ENCODE measurements around the gene NOVA2. TPM values are rescaled to one million over a fixed set of nuclear protein-coding genes. Genes with fewer than 3 reads are reported as not detected.

The NOVA2 gene
- total RNA-seq, 1 experiment from 2014 or later, result 11.3 TPM

DNA sequence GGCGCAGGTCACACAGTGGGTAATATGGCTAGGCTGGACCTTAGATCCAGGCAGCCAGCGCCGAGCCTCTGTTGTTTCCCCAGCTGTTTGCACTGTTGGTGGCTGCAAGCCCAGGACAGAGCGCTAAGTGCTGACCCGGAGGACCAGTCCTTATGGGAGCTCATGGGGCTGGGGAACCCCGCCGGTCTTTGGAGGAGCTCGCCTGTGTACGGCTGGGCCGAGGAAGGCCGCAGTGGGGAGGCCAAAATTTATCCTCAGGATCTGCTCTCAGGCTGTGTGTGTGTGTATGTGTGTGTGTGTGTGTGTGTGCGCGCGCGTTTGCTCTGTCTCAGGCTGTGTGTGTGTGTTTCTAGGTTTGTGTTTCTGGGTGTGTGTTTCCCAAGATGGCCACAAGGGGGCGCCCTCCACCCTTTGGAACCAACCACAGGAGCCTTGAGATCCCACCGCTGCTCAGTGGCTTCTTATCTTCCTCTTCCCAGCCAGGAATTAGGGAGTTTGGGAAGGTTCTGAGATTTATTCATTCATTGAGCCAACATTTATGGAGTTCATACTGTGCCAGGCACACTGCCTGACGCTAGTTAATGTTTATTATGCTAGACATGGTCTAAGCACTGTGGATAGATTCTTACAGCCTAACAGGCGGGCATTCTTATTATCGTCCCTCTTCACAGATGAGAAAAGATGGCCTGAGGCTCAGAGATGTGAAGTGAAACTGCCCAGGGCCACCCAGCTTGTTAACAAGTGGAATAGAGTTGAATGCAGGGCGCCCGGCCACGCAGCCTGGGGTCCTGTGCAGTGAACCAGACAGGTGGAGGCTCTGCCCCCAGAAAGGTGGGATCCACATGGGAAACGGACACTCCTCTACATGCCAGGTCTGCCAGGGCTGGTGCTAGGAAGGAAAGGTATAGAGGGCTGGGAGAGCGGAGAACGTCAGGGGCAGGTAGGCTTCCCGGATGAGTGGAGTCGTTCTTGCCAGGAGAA, 36.2 kb upstream of the NOVA2 start:
- Mint-ChIP-seq H3K27ac (no peak overlapping the region), H3K4me1 (peaks cover 5% of the 10 kb centered on the region), H3K4me3 (no peak overlapping the region), H3K9me3 (no peaks in the 10 kb centered on the region), H3K36me3 (peaks cover 21% of the 10 kb centered on the region), H3K27me3 (ENCODE audit: low read depth) (peaks cover 14% of the 10 kb centered on the region)
- CTCF ChIA-PET, result interaction anchor here (0.6 to 1.6 kb wide), 22 partner anchors 12 to 211 kb away, joined by 3 to 15 read pairs (median 3); partner anchors contain the start of genes CCDC61 and MYPOP
- POLR2A ChIA-PET, result no interaction called here
- ATAC-seq (peak; percentile 90), DNase-seq (ENCODE audit: low spot score) (peak; percentile 89)
- TF ChIP-seq FOXK1 (CRISPR knock-in tag; IDR thresholded peaks at IDR 0.05) (0 out of 2 replicates have a peak, but pooled peaks have one; percentile 34), IRF1 (CRISPR knock-in tag; IDR thresholded peaks at IDR 0.05) (no peak), CTCF (IDR thresholded peaks at IDR 0.05) (peak; percentile 97)
- TF ChIP-seq, protein P1, sequence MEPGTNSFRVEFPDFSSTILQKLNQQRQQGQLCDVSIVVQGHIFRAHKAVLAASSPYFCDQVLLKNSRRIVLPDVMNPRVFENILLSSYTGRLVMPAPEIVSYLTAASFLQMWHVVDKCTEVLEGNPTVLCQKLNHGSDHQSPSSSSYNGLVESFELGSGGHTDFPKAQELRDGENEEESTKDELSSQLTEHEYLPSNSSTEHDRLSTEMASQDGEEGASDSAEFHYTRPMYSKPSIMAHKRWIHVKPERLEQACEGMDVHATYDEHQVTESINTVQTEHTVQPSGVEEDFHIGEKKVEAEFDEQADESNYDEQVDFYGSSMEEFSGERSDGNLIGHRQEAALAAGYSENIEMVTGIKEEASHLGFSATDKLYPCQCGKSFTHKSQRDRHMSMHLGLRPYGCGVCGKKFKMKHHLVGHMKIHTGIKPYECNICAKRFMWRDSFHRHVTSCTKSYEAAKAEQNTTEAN (CRISPR knock-in tag; IDR thresholded peaks at IDR 0.05), result 0 out of 2 replicates have a peak, but pooled peaks have one; percentile 25

DNA sequence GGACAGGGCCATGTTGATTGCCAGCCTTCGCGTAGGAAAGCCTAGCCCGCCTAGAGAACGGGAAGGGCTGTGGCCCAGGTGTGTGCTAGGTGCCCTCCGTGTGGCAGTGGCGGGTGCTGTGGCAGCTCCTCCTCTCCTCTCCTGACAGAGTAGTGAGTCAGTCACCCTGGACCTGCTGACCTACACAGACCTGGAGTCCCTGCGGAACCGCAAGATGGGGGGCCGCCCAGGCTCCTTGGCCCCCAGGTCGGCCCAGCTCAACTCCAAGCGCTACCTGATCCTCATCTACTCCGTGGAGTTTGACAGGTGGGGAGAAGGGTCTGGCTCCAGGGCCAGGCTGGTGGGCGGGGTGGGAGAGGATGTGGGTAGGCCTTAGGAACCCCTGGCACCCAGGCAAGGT, 32.7 kb upstream of the NOVA2 start:
- Mint-ChIP-seq H3K9me3 (no peaks in the 10 kb centered on the region), H3K27me3 (ENCODE audit: low read depth) (no peaks in the 10 kb centered on the region), H3K27ac (no peak overlapping the region), H3K4me3 (no peak overlapping the region), H3K36me3 (peaks cover 21% of the 10 kb centered on the region), H3K4me1 (no peaks in the 10 kb centered on the region; the same call in 1 of the 2 replicates)
- TF ChIP-seq NFYB (CRISPR knock-in tag; conservative IDR thresholded peaks at IDR 0.05; ENCODE audit: low read depth), result no peak
- CTCF ChIA-PET, result no interaction called here
- POLR2A ChIA-PET, result no interaction called here
- ATAC-seq, result no peak
- no peak for DNase-seq (ENCODE audit: low spot score)

- H3K36me3 Mint-ChIP-seq, result peaks cover 18% of the 10 kb centered on the region
- CTCF ChIA-PET, result interaction anchor here (1.2 to 2.0 kb wide), 3 partner anchors 14 to 42 kb away, joined by 3 to 6 read pairs (median 3); no protein-coding TSS in a partner anchor
- H3K4me3 Mint-ChIP-seq, result no peak overlapping the region
Measured at GRCh38 chr19:46002678-46003275, 29.1 kb upstream of the NOVA2 start.

GRCh38 chr19:46000491-46001246, 27.0 kb upstream of the NOVA2 start:
- DNase-seq (ENCODE audit: low spot score), result peak; percentile 74
- Mint-ChIP-seq H3K36me3 (peaks cover 11% of the 10 kb centered on the region), H3K9me3 (no peaks in the 10 kb centered on the region), H3K27me3 (ENCODE audit: low read depth) (peaks cover 6% of the 10 kb centered on the region; the same call in 1 of the 2 replicates), H3K4me3 (peak overlapping the region; percentile 85), H3K27ac (0 out of 2 replicates have a peak overlapping the region, but pooled peaks have one; percentile 41), H3K4me1 (peaks cover 22% of the 10 kb centered on the region)
- POLR2A ChIA-PET, result no interaction called here
- CTCF ChIA-PET, result no interaction called here
- ATAC-seq, result peak; percentile 84
- TF ChIP-seq ZNF138 (CRISPR knock-in tag; conservative IDR thresholded peaks at IDR 0.05), result no peak
- TF ChIP-seq ZNF232 (CRISPR knock-in tag; IDR thresholded peaks at IDR 0.05), result no peak
- TF ChIP-seq NFYB (CRISPR knock-in tag; conservative IDR thresholded peaks at IDR 0.05; ENCODE audit: low read depth), result no peak
- TF ChIP-seq SMAD4 (CRISPR knock-in tag; IDR thresholded peaks at IDR 0.05), result no peak
- TF ChIP-seq PRDM15 (CRISPR knock-in tag; IDR thresholded peaks at IDR 0.05), result 0 out of 2 replicates have a peak, but pooled peaks have one; percentile 18
- peak; percentile 55 for TF ChIP-seq SP1 (CRISPR knock-in tag; conservative IDR thresholded peaks at IDR 0.05)

More at GRCh38 chr19:46002678-46003275, 29.1 kb upstream of the NOVA2 start:
- POLR2A ChIA-PET, result interaction anchor here (0.5 kb wide), 1 partner anchor 53 kb away, joined by 6 read pairs; no protein-coding TSS in a partner anchor
- no peak for DNase-seq (ENCODE audit: low spot score)
- peaks cover 18% of the 10 kb centered on the region for H3K4me1 Mint-ChIP-seq
- H3K27ac Mint-ChIP-seq, result no peak overlapping the region
- TF ChIP-seq ZNF121 (CRISPR knock-in tag; IDR thresholded peaks at IDR 0.05) (no peak), TP53 (CRISPR knock-in tag; IDR thresholded peaks at IDR 0.05) (no peak)
- H3K27me3 Mint-ChIP-seq (ENCODE audit: low read depth), result peaks cover 6% of the 10 kb centered on the region; the same call in 1 of the 2 replicates
- H3K9me3 Mint-ChIP-seq, result no peaks in the 10 kb centered on the region
- no peak for ATAC-seq
